ENCODE measurements around the gene TRIM2.

DNA sequence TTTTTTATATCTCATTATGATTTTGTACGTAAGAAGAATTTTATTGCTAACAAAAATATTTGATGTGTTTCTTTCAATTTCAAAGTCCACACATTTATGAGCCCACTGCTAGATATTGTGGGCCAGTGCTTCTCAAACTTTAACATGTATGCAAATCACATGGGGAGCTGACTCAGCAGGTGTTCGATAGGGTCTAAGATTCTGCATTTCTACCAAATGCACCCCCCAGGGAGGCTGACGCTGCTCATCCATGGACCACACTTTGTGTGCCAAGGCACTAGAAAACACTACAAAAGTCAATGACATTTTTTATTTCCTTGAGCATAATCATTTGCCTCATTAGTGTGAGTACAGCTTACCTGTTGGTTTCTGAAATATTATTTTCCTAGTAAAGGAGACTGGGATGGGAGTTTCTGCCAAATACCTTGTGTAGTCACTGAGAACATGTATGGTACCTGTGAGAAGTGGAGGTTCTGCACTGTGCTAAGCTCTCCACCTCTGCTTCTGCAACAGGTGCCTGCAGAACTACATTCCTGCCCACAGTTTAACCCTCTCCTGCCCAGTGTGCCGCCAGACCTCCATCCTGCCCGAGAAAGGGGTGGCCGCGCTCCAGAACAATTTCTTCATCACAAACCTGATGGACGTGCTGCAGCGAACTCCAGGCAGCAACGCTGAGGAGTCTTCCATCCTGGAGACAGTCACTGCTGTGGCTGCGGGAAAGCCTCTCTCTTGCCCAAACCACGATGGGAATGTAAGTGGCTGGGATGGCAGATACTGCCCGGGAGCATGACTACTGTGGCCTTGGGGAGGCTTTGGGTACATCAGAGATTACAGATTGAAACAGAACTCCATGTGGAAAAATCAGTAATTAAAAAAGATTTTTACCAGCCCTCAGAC is 71.4 kb downstream of the TRIM2 start:
- TF ChIP-seq EZH2 (IDR thresholded peaks at IDR 0.05; ENCODE audit: borderline replicate concordance, low read depth, low read length, poor library complexity, severe bottlenecking) = no peak
- no peak for TF ChIP-seq CTCF (conservative IDR thresholded peaks at IDR 0.05; ENCODE audit: low read depth, low read length)

All from A673 (cell line).